IPS DF 19.7 (cell line): Measurements from ENCODE around the gene HIGD2A.

Experiments used
- DNase-seq: peaks from one replicate; pipeline ENCODE4 v3.0.0-alpha.2; 2013; ENCODE audit warnings: low read depth, low spot score

The HIGD2A gene

DNA sequence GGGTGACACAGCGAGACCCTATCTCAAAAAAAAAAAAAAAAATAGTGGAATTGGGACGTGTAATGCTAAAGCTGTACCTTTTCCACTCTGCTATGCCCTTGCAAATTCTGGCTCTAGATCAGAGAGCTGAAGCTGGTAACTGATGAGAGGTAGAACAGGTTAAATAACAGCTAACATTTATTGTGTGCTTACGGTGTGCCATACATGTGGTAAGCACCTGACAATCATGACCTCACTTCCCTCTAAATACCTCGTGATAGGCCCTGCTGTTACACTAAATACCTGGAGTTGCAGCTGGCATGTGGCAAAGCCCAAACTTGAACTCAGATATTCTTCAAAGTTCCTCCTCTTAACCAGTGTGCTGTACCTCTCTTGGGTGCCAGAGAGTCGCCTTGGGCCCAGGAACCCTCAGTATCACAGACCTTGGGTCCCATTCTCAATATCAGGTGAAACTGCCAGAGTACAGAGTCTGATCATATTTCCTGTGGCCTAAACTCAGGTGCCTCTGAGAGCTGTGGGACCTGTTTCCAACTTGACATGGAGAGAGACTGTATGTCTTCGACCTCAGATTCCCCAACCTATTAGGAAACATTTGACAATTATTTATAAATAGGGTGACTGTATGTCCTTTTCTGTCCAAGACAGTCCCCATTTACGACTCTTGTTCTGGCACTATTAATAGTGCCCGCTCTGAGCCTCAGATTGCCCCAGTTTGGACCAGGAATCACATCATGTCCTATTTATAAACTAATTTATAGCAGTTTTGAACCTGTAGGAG is 18.4 kb upstream of the HIGD2A start:
- no peak for DNase-seq

DNA sequence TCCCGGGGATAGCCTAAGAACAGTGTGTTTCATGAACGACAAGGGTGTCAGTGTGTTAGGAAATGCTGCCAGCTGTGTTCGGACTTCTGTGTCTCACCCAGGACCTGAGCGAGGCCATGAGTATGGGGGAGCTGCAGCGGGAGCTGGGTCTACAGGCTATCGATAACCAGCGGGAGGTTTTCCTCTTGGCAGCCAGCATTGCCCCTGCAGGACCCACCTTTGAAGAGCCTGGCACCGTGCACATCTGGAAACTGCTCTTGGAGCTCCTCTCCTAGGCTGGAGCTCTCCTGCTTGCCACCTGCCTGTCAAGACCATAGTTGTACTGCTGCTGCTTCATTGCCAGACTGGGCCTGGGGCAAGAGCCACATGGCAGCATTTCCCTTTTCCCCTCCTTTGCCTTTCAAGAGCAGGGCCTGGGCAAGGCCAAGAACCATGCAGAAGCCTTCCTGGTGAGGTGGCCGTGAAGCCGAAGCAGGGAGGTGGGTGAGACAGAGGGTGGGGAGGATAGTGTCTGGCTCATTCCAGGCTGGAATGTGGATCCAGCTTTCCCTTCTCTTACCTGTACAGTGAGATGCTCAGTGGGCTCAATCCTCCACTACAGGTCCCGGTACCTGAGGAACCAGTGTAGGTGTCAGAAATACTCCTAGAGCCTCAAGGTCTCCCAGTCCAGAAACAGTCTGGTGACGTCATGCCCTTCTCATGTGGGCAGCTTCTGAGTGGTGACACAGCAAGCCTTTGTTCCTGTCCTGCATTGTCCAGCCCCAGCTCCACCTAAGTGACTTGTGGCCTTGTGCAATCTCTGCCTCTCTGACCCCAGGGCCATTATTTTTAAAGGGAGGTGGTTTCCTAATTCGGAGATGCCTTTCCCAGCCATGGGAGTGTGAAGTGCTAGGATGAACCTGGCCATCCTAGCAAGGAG is 16.7 kb upstream of the HIGD2A start:
- no peak for DNase-seq

DNA sequence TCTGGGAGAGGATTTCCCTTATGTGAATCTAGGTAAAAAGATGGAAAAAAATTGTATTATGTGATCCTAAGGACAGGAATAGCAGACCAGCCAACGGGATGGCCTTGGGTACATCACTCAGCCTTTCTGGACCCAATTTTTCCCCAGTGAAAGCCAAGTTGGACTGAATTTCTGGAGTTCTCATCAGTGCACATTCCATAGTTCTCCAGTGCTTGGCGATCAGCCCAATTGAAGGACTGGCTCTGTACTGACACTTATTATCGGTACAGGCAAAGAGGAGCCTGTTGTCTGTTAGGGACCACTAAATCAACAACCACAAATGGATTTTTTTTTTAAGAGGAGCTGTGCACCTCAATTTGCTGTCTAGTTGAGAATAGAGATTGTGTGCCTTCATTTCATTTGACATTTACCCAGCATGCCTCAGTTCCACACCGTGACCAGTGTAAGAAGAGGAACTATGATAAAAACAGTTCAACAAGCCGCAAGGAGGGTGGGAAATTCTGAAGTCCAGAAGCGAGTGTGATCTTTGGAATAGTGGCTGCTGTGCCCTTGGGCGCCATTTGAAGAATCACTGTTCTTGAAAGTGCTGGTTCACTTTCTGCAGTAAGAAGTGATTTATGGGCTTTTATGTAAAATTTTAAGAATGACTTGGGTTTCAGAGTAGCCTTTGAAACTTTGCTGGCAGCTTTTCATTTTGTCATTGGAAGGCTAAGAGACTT is 15.3 kb upstream of the HIGD2A start:
- DNase-seq, result no peak

DNA sequence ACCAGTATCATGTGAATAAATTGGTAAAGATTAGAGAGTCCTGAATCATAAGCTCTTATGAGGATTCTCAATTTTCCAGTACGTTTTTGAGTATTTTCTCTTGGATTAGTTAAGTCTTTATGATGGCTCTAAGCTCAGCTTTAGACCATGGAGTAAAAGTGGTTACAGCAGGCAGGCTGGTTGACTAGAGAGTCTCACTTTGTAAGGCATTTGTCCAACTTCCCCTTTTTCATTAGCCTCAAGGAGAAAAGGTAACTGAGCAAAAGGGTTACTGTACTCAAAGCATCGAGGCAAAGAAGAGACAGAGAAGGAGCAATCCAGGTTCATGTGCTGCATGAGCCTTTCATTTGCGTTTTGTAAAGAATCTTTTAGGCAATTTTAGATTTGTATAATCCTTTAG is 8.7 kb upstream of the HIGD2A start:
- DNase-seq, result no peak

DNA sequence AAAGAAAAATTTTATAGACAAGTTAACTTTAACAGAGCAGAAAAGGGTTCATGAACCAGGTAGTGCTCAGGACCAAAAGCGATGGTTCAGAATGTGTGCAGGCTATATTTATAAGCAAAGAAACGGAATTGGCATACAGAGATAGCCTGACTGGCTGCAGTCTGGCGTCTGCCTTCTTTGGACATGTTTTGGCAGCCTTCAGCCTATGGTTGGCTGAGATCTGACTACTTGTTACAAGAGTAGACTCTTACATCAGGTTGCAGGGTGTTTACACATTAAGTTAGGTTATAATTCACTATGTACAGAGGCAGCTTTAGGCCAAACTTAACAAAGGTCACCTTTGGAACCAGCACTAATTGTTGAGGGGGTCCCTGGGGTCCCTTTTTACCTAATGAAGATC is 7.1 kb upstream of the HIGD2A start:
- DNase-seq, result no peak

DNA sequence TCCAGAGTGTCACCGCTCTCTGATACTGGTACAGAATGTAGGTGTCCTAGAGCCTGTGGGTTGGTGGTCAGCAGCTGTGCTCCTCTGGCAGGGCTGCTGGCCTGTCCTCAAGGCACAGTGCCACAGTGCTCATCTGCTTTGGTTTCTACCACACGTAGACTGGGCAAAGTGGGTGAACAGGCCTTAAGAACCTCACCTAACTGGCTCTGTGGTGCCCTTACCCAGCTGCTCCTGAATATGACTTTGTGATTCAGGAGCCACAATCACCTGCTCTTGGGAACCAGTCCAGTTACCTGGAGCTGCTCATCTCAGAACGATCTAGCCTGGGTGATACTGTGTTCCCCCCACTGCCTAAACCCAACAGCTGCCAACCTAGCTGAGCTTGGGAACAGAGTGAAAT is 6.6 kb upstream of the HIGD2A start:
- no peak for DNase-seq

DNA sequence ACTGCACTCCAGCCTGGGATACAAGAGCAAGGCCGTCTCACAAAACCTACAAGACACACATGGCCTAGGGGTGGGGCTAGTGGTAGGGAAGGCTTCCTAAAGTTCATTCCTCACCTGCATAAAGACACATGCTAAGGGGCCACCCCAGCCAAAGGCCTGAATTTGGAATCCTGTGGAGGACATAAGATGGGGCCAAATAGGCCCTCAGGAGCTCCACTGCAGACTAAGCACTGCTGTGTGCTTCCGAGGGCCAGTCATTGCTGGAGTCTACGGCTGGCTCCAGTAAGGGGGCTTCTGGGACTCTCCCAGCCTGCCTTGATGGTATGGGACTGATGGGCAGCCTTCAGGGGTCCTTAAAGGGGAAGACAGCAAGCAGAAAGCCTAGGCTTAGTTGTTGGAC is 5.8 kb upstream of the HIGD2A start:
- DNase-seq, result no peak

DNA sequence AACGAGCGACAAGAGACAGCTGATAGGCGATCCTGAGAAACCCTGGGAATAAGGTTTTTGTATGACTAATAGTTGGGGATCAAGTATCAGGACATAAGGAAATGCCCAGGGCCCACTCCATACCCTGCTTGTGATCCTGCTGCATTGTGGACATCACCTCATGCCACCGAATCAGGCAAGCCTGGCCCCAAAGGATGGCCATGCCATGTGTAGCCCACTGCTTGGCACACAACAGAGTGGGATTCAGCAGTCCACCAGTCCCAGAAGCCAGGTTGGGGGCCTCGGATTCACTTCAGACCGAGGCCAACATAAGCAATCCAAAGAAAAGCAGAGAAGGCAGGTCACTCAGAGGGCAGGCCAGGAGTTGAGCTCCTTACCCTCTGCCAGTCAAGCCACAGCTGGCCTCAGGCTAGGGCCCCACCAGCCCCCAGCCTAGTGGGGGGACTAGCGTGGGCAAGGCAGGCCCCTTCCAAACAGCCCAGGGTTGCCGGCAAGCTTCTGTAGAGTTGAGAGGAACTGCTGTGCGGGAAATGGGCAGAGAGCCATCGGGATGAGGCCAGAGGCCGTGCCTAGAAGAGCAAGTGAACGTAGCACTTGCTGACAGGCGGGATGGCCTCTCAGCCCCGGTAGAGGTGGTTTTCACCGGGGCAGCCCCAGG is 5.2 kb upstream of the HIGD2A start:
- DNase-seq, result no peak

DNA sequence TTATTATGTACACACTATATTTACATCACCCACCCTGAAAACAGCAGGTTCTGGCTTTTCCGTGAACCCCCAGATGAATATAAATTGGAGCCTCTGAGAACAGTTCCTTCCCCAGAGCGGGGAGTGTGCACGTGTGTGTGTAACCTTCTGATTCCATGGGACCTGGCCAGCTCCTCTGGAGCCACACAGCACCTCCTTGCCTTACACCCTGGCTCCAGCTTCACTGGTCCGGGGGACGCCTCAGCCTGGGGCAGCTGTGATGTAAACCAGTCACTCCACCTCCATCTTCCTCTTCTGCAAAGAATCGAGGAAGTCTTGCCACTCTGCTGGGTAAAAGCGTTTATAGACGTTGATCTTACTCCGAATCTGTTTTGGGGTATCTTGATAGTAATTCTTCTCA is 4.6 kb upstream of the HIGD2A start:
- DNase-seq, result no peak

DNA sequence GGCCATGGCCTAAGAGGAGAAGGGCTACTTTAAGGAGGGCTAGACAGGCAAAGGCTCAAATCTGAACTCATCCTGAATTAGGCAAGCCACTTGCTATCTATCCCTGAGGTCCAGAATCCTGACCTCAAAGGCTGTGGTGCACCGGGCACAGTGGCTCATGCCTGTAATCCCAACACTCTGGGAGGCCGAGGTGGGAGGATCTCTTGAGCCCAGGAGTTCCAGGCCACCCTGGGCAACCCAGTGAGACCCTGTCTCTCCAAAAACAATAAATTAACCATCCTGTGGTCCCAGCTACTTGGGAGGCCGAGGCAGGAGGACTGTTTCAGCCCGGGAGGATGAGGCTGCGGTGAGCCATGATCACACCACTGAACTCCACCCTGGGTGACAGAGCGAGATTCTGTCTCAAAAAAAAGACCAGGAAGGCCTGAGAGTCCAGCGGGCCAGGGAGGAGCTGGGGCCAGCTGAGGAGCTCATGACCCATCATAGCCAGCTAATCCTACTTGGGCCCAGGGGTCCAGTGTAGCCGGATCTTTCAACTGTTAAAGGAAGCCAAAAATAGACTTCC is 4.1 kb upstream of the HIGD2A start:
- DNase-seq, result no peak

DNA sequence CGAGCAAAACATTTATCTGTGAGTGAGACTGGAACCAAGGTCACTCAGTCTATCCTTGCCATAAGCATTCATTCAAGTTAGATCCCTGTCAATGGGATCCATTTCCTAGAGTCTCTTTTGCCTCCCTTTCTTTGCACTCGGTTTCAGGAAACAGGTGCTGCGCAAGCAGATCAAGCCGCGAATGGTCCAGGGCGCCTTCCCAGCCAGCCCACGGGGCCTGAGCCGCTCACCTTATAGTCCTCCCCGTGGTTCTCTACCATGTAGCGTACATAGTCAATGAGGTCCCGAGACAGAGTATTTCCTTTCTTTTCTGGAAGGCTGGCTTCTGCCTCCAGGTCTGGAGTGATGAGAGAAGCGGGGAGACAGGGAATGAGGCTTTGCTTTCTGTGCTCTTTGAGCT is 3.6 kb upstream of the HIGD2A start:
- DNase-seq, result no peak

DNA sequence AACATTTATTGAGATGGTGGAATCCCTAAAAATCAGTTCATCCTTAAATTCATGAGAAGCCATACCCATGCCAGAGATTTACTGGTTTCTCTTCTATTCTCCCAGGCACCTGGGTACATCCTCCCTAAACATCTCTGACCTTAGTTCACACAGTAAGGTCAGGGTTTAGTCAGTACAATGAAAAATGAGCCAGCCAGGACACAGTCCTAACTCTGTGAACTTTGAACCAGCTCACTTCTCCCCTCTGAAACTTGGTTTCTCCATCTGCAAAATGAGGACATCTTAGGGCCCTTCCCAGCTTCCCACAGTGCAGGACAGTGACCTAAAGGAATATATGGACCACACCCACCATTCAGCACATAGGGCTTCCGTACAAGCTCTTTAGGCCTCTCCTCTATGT is 2.1 kb upstream of the HIGD2A start:
- no peak for DNase-seq

DNA sequence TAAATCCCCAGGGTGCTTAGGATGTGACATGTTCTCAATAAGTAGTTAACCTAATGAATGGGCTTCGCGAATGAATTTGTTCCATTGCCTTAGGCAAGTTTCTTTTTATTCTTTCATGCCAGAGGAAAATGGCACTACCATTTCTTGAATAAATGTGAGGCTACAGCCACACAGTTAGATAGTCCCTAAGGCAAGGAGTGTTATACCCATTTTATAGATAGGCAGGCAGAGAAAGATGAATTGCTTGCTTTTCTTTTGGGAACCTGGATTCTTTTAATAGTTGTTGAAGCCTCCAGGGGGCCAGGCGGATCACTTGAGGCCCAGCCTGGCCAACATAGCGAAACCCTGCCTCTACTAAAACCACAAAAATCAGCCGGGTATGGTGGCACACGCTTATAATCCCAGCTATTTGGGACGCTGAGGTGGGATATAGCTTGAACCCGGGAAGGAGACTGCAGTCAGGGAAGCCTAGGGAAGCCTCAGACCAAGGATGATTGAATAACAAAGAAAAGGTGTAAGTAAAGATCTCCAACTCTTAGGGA is 1.1 kb upstream of the HIGD2A start:
- no peak for DNase-seq

DNA sequence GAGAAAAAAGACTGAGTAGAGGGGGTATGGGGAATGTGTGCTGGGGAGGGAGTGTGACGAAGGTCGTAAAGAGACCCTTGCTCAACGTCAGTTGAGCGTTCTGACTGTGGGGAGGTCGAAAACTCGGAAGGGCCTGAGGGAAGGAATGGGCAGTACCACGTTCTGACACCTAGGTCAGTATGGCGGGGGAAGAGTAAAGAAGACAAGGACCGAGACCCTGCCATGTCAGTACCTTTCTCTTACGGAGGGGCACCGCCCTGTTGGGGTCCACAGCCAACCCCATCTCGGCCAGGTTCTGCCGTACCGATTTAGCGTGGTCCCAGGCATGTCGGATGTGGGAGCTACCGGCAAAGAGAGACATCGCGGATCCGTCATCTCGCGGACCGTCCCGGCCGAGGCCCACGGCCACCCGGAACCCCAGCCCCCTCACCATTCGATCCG is 528 bp upstream of the HIGD2A start:
- DNase-seq, result no peak

DNA sequence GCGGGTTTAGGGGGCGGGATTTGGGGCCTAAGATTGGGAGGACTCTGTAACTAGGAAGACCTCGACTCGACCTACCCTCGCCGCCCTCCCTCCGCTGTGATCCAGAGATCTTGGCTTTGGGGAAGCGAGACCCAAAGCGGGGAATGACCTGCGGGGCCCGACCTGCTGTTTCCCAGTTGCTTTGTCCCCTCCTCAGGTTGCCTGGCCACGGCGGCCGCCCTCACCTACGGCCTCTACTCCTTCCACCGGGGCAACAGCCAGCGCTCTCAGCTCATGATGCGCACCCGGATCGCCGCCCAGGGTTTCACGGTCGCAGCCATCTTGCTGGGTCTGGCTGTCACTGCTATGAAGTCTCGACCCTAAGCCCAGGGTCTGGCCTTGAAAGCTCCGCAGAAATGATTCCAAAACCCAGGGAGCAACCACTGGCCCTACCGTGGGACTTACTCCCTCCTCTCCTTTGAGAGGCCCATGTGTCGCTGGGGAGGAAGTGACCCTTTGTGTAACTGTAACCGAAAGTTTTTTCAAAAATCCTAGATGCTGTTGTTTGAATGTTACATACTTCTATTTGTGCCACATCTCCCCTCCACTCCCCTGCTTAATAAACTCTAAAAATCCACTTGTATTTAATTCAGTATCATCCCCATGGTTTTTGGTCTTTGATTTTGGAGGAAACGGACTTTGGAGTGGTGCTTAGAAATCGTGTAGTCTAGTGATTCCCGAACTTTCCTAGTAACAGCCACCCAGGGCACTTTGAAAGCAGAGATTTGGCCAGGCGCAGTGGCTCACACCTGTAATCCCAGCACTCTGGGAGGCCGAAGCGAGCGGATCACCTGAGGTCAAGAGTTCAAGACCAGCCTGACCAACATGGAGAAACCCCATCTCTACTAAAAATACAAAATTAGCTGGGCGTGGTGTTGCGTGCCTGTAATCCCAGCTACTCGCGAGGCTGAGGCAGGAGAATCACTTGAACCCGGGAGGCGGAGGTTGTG is 878 bp downstream of the HIGD2A start:
- no peak for DNase-seq

DNA sequence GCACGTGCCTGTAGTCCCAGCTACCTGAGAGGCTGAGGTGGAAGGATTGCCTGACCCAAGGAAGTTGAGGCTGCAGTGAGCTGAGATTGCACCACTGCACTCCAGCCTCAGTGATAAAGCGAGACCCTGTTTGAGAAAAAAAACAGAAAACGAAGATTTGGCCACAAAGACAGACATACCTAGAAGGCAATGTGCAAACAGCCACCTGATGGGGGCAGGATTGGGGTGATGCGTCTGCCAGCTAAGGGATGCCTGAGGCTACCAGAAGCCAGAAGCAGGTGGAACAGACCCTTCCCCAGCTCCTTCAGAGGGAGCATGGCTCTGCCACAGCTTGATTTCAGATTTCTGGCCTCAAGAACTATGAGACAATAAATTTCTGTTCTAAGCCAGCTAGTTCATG is 2.9 kb downstream of the HIGD2A start:
- no peak for DNase-seq

DNA sequence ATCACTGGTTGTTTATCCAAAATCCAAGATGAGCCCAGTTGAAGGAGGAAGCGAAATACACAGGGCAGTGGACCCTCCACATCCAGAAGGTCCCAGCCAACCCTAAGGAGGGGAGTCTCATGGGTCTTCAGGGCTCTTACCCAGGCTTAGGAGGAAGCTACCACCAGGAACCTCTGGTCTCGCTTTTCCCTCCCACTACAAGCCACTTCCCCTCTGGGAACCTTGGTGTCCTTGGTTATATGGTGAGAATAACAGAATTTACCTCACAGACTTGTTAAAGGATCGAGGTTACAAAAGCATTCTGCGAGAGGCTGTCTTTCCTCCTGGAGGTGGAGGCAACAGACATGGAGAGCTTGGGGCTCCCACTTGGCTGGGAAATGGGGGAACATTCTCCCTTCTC is 3.4 kb downstream of the HIGD2A start:
- no peak for DNase-seq

DNA sequence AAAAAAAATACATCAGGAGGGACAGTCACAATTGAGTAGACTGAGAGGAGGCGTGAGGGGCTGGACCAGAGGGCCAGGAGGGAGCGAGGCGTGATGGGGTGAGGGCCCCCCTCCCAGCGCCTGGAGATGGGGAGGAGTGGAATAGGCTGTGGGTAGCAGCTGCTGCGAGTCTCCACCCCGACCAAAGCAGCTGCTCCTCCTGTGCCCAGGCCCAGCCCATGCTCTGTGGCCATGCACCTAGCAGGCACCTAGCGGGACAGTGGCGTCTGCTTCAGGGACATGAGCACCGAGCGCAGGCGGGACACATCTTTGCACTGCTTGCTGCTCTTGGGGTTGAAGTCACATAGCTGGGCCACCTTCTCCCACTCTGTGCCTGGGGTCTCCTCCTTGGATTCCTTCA is 4.0 kb downstream of the HIGD2A start:
- DNase-seq, result no peak

DNA sequence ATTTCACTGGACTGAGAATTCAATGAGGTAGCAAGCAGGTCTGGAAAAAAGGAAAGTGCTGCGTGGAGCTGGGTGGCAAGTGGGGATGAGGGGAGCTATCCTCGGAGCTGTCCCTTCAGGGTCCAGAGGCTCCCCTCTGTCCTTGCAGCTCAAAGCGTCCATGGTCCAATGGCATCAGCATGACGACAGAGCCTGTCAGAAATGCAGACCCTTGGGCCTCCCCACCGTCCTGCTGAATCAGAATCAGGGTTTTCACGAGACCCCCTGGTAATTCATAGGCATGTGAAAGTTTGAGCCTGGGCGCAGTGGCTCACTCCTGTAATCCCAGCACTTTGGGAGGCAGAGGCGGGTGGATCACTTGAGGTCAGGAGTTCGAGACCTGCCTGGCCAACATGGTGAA is 5.5 kb downstream of the HIGD2A start:
- no peak for DNase-seq
